HEK293 (cell line): ENCODE results near the gene SIL1.

Experiments used
- CTCF ChIA-PET: fragments of 350-600 bp; formaldehyde crosslinking; extraction: SDS; loops from one replicate; lab custom pipeline; 2021; ENCODE audit warnings: antibody characterized with exemption; lab: Yijun Ruan, JAX
- POLR2A ChIA-PET: fragments of 300-600 bp; formaldehyde crosslinking; extraction: SDS; loops from one replicate; lab custom pipeline; 2020; ENCODE audit warnings: antibody characterized with exemption, inconsistent platforms; lab: Yijun Ruan, JAX
- H3K27ac ChIP-seq: fragments of 200-500 bp; sonication (Bioruptor generic); 2 replicates; pipeline ENCODE4 v1.5.1; 2014; ENCODE audit warnings: low read depth, low read length, control low read depth, inconsistent platforms; ENCODE audit errors: extremely low read depth
- H3K36me3 ChIP-seq, 2 experiments: fragments of 200-500 bp in 1 of 2; sonication (Bioruptor generic) in 1 of 2; 1 replicate in 1 of 2; 2 replicates in 1 of 2; pipeline ENCODE4 v1.5.1; 2014 to 2017; ENCODE audit warnings: inconsistent platforms in 2 of 2, low read length in 2 of 2; ENCODE audit not compliant: control insufficient read depth in 2 of 2, insufficient read depth in 1 of 2
- H3K4me1 ChIP-seq: fragments of 200-500 bp; sonication (Bioruptor generic); 2 replicates; pipeline ENCODE4 v1.5.1; 2014; ENCODE audit warnings: mild to moderate bottlenecking, low read length, inconsistent platforms; ENCODE audit not compliant: control insufficient read depth, insufficient read depth
- H3K4me3 ChIP-seq: 2 replicates; pipeline ENCODE4 v1.5.1; 2011; ENCODE audit warnings: low read depth, mild to moderate bottlenecking, control low read depth, low read length, moderate library complexity
- H3K9me3 ChIP-seq: fragments of 200-500 bp; sonication (Bioruptor generic); 2 replicates; pipeline ENCODE4 v1.5.1; 2014; ENCODE audit warnings: low read depth, low read length, inconsistent platforms; ENCODE audit not compliant: control insufficient read depth, insufficient read depth
- ELK4 ChIP-seq: IDR thresholded peaks from 2 replicates; pipeline ENCODE4 v1.6.1; 2011; ENCODE audit warnings: mild to moderate bottlenecking, low read depth, low read length, borderline replicate concordance
- PATZ1 ChIP-seq: fragments of 450-650 bp; formaldehyde crosslinking; IDR thresholded peaks from 2 replicates; pipeline ENCODE4 v1.5.1; 2016; ENCODE audit warnings: missing biosample characterization, missing genetic modification characterization
- ZBTB8A ChIP-seq: fragments of 450-650 bp; formaldehyde crosslinking; IDR thresholded peaks from 2 replicates; pipeline ENCODE4 v1.5.1; 2016; ENCODE audit warnings: missing biosample characterization, missing genetic modification characterization
- ZFHX2 ChIP-seq: fragments of 450-650 bp; formaldehyde crosslinking; conservative IDR thresholded peaks from 2 replicates; pipeline ENCODE4 v1.5.1; 2016; ENCODE audit warnings: missing biosample characterization, missing genetic modification characterization
- ZNF175 ChIP-seq: fragments of 450-650 bp; formaldehyde crosslinking; IDR thresholded peaks from 2 replicates; pipeline ENCODE4 v1.5.1; 2016; ENCODE audit warnings: missing biosample characterization, missing genetic modification characterization
- ZNF184 ChIP-seq: fragments of 450-650 bp; IDR thresholded peaks from 2 replicates; pipeline ENCODE4 v1.5.1; 2018; ENCODE audit warnings: missing biosample characterization, mild to moderate bottlenecking, missing genetic modification characterization
- ZNF221 ChIP-seq: fragments of 450-650 bp; formaldehyde crosslinking; IDR thresholded peaks from 2 replicates; pipeline ENCODE4 v1.5.1; 2017; ENCODE audit warnings: missing biosample characterization, missing genetic modification characterization, borderline replicate concordance
- ZNF23 ChIP-seq: fragments of 450-650 bp; formaldehyde crosslinking; IDR thresholded peaks from 2 replicates; pipeline ENCODE4 v1.5.1; 2016; ENCODE audit warnings: missing biosample characterization, missing genetic modification characterization, borderline replicate concordance
- ZNF24 ChIP-seq: fragments of 450-650 bp; formaldehyde crosslinking; IDR thresholded peaks from 2 replicates; pipeline ENCODE4 v1.5.1; 2016; ENCODE audit warnings: missing biosample characterization, missing genetic modification characterization
- ZNF26 ChIP-seq: fragments of 450-650 bp; formaldehyde crosslinking; IDR thresholded peaks from 2 replicates; pipeline ENCODE4 v1.5.1; 2016; ENCODE audit warnings: missing biosample characterization, missing genetic modification characterization
- ZNF391 ChIP-seq: fragments of 450-650 bp; formaldehyde crosslinking; IDR thresholded peaks from 2 replicates; pipeline ENCODE4 v1.5.1; 2016; ENCODE audit warnings: low read depth, missing biosample characterization, missing genetic modification characterization, borderline replicate concordance
- ZNF558 ChIP-seq: fragments of 450-650 bp; formaldehyde crosslinking; IDR thresholded peaks from 2 replicates; pipeline ENCODE4 v1.5.1; 2016; ENCODE audit warnings: missing biosample characterization, missing genetic modification characterization
- ZNF600 ChIP-seq: fragments of 450-650 bp; formaldehyde crosslinking; IDR thresholded peaks from 2 replicates; pipeline ENCODE4 v1.5.1; 2016; ENCODE audit warnings: missing biosample characterization, missing genetic modification characterization
- ZNF747 ChIP-seq: fragments of 450-650 bp; formaldehyde crosslinking; IDR thresholded peaks from 2 replicates; pipeline ENCODE4 v1.5.1; 2016; ENCODE audit warnings: missing biosample characterization, missing genetic modification characterization
- ZSCAN16 ChIP-seq: fragments of 450-650 bp; formaldehyde crosslinking; IDR thresholded peaks from 2 replicates; pipeline ENCODE4 v1.5.1; 2016; ENCODE audit warnings: missing biosample characterization, missing genetic modification characterization
- TF ChIP-seq, protein P1 (sequence below): fragments of 450-650 bp; formaldehyde crosslinking; IDR thresholded peaks from 2 replicates; pipeline ENCODE4 v1.5.1; 2016; ENCODE audit warnings: missing biosample characterization, missing genetic modification characterization

SIL1 gene

GRCh38 chr5:138981586-138981985 lies 216.6 kb downstream of the SIL1 start:
- Histone ChIP-seq H3K4me3 (no peak overlapping the region), H3K4me1 (no peaks in the 10 kb centered on the region), H3K36me3 (no peaks in the 10 kb centered on the region), H3K27ac (no peak overlapping the region), H3K9me3 (no peaks in the 10 kb centered on the region)
- CTCF ChIA-PET: interaction anchor here (0.7 kb wide), 1 partner anchor 20 kb away, joined by 6 read pairs; no protein-coding TSS in a partner anchor
- POLR2A ChIA-PET: no interaction called here
- TF ChIP-seq ZNF391 (tag by site-specific recombination) (no peak), ZNF221 (no peak), PATZ1 (tag by site-specific recombination) (no peak), ZSCAN16 (tag by site-specific recombination) (no peak)

- Histone ChIP-seq H3K36me3 (no peaks in the 10 kb centered on the region), H3K27ac (no peak overlapping the region), H3K4me1 (no peaks in the 10 kb centered on the region), H3K9me3 (no peaks in the 10 kb centered on the region), H3K4me3 (no peak overlapping the region)
- CTCF ChIA-PET: interaction anchor here (0.7 kb wide), 2 partner anchors 19 to 53 kb away, joined by 6 read pairs; no protein-coding TSS in a partner anchor
- POLR2A ChIA-PET: no interaction called here
- no peak for TF ChIP-seq ZNF184 (tag by site-specific recombination)
- no peak for TF ChIP-seq ZNF23
- TF ChIP-seq ZFHX2 (tag by site-specific recombination): no peak
- no peak for TF ChIP-seq ZNF26 (tag by site-specific recombination)
- no peak for TF ChIP-seq ELK4
- no peak for TF ChIP-seq ZNF747 (tag by site-specific recombination)
- no peak for TF ChIP-seq ZNF558 (tag by site-specific recombination)
- no peak for TF ChIP-seq ZNF24 (tag by site-specific recombination)
- TF ChIP-seq, protein P1, sequence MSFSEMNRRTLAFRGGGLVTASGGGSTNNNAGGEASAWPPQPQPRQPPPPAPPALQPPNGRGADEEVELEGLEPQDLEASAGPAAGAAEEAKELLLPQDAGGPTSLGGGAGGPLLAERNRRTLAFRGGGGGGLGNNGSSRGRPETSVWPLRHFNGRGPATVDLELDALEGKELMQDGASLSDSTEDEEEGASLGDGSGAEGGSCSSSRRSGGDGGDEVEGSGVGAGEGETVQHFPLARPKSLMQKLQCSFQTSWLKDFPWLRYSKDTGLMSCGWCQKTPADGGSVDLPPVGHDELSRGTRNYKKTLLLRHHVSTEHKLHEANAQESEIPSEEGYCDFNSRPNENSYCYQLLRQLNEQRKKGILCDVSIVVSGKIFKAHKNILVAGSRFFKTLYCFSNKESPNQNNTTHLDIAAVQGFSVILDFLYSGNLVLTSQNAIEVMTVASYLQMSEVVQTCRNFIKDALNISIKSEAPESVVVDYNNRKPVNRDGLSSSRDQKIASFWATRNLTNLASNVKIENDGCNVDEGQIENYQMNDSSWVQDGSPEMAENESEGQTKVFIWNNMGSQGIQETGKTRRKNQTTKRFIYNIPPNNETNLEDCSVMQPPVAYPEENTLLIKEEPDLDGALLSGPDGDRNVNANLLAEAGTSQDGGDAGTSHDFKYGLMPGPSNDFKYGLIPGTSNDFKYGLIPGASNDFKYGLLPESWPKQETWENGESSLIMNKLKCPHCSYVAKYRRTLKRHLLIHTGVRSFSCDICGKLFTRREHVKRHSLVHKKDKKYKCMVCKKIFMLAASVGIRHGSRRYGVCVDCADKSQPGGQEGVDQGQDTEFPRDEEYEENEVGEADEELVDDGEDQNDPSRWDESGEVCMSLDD: no peak
- no peak for TF ChIP-seq ZBTB8A (tag by site-specific recombination)
- no peak for TF ChIP-seq ZNF600
- no peak for TF ChIP-seq ZNF175 (tag by site-specific recombination)
Observed at GRCh38 chr5:138981131-138981530, 217.0 kb downstream of the SIL1 start.
